NB4 (cell line): ENCODE measurements around the gene ZNF775.

Experiments used
- CTCF ChIP-seq: IDR thresholded peaks from one replicate; pipeline ENCODE4 v1.5.1; 2012; ENCODE audit warnings: low read depth, low read length
- MAX ChIP-seq: IDR thresholded peaks from 2 replicates; pipeline ENCODE4 v1.6.1; 2011; ENCODE audit warnings: low read depth, low read length
- POLR2A ChIP-seq: IDR thresholded peaks from 2 replicates; pipeline ENCODE4 v1.6.1; 2011; ENCODE audit warnings: mild to moderate bottlenecking; ENCODE audit not compliant: insufficient read length; ENCODE audit errors: extremely low read depth

- no peak for TF ChIP-seq MAX
- TF ChIP-seq CTCF, result no peak
- TF ChIP-seq POLR2A, result no peak
These were observed 24.4 kb downstream of the ZNF775 start for GRCh38 chr7:150403376-150404171.
